HG02885 (cell line): ENCODE data around the gene CARD8.
"Not testable (repeated sequence)": the region's sequence is repeated elsewhere in the genome, so short reads cannot be mapped to it uniquely, and the experiment has no call there.

Source experiments
- ATAC-seq: cut with Tn5 transposase; IDR thresholded peaks from one replicate; pipeline ENCODE4 v1.9.1; 2021; ENCODE audit warnings: mild to moderate bottlenecking; ENCODE audit not compliant: unreplicated experiment, poor library complexity

Gene CARD8

GRCh38 chr19:48265326-48265725, 9.6 kb upstream of the CARD8 start:
- ATAC-seq, result not testable (repeated sequence)

GRCh38 chr19:48260359-48260714, 4.6 kb upstream of the CARD8 start:
- not testable (repeated sequence) for ATAC-seq

- not testable (repeated sequence) for ATAC-seq
These were observed 3.3 kb upstream of the CARD8 start for GRCh38 chr19:48258992-48259391.

- no peak for ATAC-seq
These were observed 2.6 kb upstream of the CARD8 start for GRCh38 chr19:48258350-48258749.

GRCh38 chr19:48254529-48254970, 1.2 kb downstream of the CARD8 start:
- no peak for ATAC-seq

GRCh38 chr19:48253999-48254398, 1.7 kb downstream of the CARD8 start:
- ATAC-seq, result no peak

GRCh38 chr19:48252609-48253008, 3.1 kb downstream of the CARD8 start:
- no peak for ATAC-seq

GRCh38 chr19:48250290-48251025, 5.3 kb downstream of the CARD8 start:
- no peak for ATAC-seq

- peak; percentile 62 for ATAC-seq
These were observed 6.2 kb downstream of the CARD8 start for GRCh38 chr19:48249502-48250014.

GRCh38 chr19:48248081-48248833, 7.5 kb downstream of the CARD8 start:
- no peak for ATAC-seq

- ATAC-seq, result no peak
These were observed 8.5 kb downstream of the CARD8 start for GRCh38 chr19:48247212-48247611.

- ATAC-seq, result no peak
These were observed 9.6 kb downstream of the CARD8 start for GRCh38 chr19:48246101-48246500.

GRCh38 chr19:48244281-48244680, 11.4 kb downstream of the CARD8 start:
- ATAC-seq, result no peak

- not testable (repeated sequence) for ATAC-seq
These were observed 13.9 kb downstream of the CARD8 start for GRCh38 chr19:48241771-48242170.

- ATAC-seq, result no peak
These were observed 16.1 kb downstream of the CARD8 start for GRCh38 chr19:48239582-48240141.

GRCh38 chr19:48239120-48239519, 16.6 kb downstream of the CARD8 start:
- no peak for ATAC-seq

- ATAC-seq, result no peak
These were observed 18.7 kb downstream of the CARD8 start for GRCh38 chr19:48237057-48237456.

- no peak for ATAC-seq
These were observed 25.1 kb downstream of the CARD8 start for GRCh38 chr19:48230555-48231129.

- ATAC-seq, result no peak
These were observed 34.1 kb downstream of the CARD8 start for GRCh38 chr19:48221628-48222027.

GRCh38 chr19:48220784-48221183, 34.9 kb downstream of the CARD8 start:
- ATAC-seq, result not testable (repeated sequence)

- ATAC-seq, result no peak
These were observed 36.7 kb downstream of the CARD8 start for GRCh38 chr19:48218997-48219396.
